ENCODE data around the gene LRRC23.

DNA sequence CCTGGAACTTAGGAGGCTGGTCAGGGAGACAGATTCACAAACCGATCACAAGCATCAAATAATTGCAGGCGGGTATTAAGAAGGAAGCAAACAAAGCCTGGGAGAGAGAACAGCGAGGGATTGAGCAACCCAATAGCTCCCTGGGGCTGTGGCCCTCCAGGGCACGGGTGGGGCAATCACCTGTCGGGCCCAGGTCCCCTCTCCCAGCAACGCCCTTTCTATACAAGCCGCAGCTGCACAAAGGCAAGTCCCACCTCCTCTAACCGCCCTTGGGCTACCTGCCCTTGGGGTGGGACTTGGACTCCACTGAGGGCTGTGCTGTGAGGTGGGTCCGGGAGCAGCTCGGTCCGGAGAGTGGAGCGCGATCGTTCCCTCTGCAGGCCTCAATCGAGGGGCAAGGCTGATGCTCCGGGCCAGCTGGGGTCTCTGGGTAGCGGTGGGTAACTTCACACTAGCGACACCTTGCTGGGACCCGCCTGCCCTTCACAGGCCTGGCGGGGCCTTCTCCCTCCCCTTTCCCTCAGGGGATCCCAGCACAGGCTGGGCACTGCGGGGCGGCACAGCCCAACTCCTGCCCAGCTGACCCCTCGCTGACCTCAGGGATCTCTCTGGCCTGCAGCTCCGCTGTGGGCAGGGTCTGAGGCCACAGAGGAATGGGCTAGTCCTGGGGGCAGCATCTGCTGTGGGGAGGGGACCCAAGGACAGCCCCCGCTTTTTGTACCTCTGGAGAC is 57.8 kb downstream of the LRRC23 start:
- TF ChIP-seq, protein P1, sequence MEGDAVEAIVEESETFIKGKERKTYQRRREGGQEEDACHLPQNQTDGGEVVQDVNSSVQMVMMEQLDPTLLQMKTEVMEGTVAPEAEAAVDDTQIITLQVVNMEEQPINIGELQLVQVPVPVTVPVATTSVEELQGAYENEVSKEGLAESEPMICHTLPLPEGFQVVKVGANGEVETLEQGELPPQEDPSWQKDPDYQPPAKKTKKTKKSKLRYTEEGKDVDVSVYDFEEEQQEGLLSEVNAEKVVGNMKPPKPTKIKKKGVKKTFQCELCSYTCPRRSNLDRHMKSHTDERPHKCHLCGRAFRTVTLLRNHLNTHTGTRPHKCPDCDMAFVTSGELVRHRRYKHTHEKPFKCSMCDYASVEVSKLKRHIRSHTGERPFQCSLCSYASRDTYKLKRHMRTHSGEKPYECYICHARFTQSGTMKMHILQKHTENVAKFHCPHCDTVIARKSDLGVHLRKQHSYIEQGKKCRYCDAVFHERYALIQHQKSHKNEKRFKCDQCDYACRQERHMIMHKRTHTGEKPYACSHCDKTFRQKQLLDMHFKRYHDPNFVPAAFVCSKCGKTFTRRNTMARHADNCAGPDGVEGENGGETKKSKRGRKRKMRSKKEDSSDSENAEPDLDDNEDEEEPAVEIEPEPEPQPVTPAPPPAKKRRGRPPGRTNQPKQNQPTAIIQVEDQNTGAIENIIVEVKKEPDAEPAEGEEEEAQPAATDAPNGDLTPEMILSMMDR (IDR thresholded peaks at IDR 0.05; ENCODE audit: poor library complexity, severe bottlenecking) = peak; percentile 3
- no peak for TF ChIP-seq POLR2AphosphoS5 (IDR thresholded peaks at IDR 0.05)
- TF ChIP-seq TAF1 (IDR thresholded peaks at IDR 0.05; ENCODE audit: low read depth) = no peak
- TF ChIP-seq, protein P2, sequence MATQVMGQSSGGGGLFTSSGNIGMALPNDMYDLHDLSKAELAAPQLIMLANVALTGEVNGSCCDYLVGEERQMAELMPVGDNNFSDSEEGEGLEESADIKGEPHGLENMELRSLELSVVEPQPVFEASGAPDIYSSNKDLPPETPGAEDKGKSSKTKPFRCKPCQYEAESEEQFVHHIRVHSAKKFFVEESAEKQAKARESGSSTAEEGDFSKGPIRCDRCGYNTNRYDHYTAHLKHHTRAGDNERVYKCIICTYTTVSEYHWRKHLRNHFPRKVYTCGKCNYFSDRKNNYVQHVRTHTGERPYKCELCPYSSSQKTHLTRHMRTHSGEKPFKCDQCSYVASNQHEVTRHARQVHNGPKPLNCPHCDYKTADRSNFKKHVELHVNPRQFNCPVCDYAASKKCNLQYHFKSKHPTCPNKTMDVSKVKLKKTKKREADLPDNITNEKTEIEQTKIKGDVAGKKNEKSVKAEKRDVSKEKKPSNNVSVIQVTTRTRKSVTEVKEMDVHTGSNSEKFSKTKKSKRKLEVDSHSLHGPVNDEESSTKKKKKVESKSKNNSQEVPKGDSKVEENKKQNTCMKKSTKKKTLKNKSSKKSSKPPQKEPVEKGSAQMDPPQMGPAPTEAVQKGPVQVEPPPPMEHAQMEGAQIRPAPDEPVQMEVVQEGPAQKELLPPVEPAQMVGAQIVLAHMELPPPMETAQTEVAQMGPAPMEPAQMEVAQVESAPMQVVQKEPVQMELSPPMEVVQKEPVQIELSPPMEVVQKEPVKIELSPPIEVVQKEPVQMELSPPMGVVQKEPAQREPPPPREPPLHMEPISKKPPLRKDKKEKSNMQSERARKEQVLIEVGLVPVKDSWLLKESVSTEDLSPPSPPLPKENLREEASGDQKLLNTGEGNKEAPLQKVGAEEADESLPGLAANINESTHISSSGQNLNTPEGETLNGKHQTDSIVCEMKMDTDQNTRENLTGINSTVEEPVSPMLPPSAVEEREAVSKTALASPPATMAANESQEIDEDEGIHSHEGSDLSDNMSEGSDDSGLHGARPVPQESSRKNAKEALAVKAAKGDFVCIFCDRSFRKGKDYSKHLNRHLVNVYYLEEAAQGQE (IDR thresholded peaks at IDR 0.05; ENCODE audit: borderline replicate concordance) = no peak
- no peak for TF ChIP-seq EZH2 (IDR thresholded peaks at IDR 0.05; ENCODE audit: borderline replicate concordance, insufficient read depth, low read length, poor library complexity, severe bottlenecking)
- no peak for TF ChIP-seq MXI1 (conservative IDR thresholded peaks at IDR 0.05; ENCODE audit: poor library complexity, severe bottlenecking)
- TF ChIP-seq EP300 (conservative IDR thresholded peaks at IDR 0.05; ENCODE audit: poor library complexity, severe bottlenecking) = no peak
- no peak for TF ChIP-seq RAD21 (conservative IDR thresholded peaks at IDR 0.05)

All from neural cell (in vitro differentiated cells).